NCI-H345 treated with DMSO at 0.1 percent for 48 hours (cell line): Measurements from ENCODE around the gene VWA5B2.

Experiments
- DNase-seq: peaks from one replicate; lab custom pipeline; 2025; ENCODE audit not compliant: unreplicated experiment; lab: John Stamatoyannopoulos, UW

The VWA5B2 gene

GRCh38 chr3:184275381-184275701, 46.0 kb downstream of the VWA5B2 start:
- no peak for DNase-seq

- DNase-seq: no peak
Observed at GRCh38 chr3:184275961-184276910, 46.9 kb downstream of the VWA5B2 start, which contains the start of gene ECE2. ECE2 (plus strand) TSS chr3:184276022; CDS start chr3:184276154, 132 bp downstream.

DNA sequence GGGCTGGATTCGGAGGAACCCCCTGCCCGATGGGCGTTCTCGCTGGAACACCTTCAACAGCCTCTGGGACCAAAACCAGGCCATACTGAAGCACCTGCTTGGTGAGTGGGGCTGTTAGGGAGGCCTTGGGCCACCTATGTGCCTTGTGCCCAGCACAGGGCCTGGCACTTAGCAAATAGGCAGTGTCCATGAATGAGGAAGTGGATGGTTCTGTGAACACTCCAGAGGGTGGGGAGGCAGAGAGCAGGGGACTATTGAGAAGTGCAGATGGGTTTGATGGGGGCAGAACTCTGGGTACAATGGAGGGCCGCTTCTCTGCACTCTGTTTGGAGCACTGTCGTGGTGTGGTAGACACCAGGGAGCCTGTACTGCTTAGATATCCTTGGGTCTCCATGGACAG, 48.0 kb downstream of the VWA5B2 start:
- DNase-seq: no peak

GRCh38 chr3:184282941-184283340, 53.6 kb downstream of the VWA5B2 start:
- no peak for DNase-seq

DNA sequence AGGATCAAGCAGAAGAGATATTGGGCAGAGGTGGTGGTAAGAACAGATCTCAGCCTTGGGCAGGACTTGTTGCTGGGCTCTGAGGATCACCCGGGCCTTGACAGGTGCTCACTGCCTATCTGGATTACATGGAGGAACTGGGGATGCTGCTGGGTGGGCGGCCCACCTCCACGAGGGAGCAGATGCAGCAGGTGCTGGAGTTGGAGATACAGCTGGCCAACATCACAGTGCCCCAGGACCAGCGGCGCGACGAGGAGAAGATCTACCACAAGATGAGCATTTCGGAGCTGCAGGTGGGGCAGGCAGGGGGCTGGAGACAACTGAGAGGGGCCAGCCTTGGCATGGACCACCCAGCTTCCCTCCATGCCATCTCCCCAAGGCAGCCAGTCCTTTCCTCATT, 54.3 kb downstream of the VWA5B2 start:
- DNase-seq: no peak

DNA sequence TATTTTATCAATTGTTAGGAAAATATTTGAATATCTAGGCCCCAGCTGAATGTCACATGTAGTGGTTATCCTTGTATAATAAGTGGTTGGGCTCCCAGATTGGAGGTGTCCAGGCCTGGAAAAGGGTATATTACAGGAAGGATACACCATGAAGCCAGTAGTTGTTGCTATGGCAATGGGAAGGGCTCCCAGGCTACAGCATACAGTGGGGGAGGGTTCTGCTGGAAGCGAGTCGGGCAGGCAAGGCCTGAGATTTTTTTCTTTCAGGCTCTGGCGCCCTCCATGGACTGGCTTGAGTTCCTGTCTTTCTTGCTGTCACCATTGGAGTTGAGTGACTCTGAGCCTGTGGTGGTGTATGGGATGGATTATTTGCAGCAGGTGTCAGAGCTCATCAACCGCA, 55.3 kb downstream of the VWA5B2 start:
- DNase-seq: peak; percentile 52

GRCh38 chr3:184289426-184289938, 60.1 kb downstream of the VWA5B2 start:
- peak; percentile 47 for DNase-seq

DNA sequence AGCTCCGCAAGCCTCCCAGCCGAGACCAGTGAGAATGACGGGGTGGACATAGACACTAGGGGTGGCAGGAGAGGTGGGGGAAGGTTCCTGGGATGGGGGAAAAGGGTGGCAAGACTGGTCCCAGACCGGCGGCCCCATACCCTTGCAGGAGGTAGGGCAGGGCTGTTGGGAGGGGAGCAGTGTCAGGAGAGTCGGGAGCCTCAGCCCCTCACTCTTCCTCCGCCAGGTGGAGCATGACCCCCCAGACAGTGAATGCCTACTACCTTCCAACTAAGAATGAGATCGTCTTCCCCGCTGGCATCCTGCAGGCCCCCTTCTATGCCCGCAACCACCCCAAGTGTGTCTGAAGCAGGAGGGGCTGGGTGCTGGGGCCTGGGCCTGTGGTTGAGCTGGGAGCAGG, 60.9 kb downstream of the VWA5B2 start:
- no peak for DNase-seq

GRCh38 chr3:184291044-184291737, 61.8 kb downstream of the VWA5B2 start:
- no peak for DNase-seq
